Skeletal muscle cell (primary cell): ENCODE measurements around the gene AQP3.
"Not testable (repeated sequence)": the region's sequence is repeated elsewhere in the genome, so short reads cannot be mapped to it uniquely, and the experiment has no call there.

Experiments used
- DNase-seq: peaks from one replicate; pipeline ENCODE4 v3.0.0-alpha.2; 2010; ENCODE audit warnings: low read depth
- H3K4me3 ChIP-seq: 2 replicates; pipeline ENCODE4 v1.5.1; 2011; ENCODE audit warnings: low read depth, mild to moderate bottlenecking, control low read depth, low read length, moderate library complexity

The AQP3 gene

GRCh38 chr9:33446946-33447798, at the start of gene AQP3:
AQP3 (minus strand) TSS chr9:33447593; CDS start chr9:33447530, 63 bp downstream.
- DNase-seq, result peak; percentile 50
- H3K4me3 ChIP-seq, result peak within 1 kb of the TSS; percentile 48

GRCh38 chr9:33493819-33494218, 46.4 kb upstream of the AQP3 start:
- not testable (repeated sequence) for H3K4me3 ChIP-seq, DNase-seq

DNA sequence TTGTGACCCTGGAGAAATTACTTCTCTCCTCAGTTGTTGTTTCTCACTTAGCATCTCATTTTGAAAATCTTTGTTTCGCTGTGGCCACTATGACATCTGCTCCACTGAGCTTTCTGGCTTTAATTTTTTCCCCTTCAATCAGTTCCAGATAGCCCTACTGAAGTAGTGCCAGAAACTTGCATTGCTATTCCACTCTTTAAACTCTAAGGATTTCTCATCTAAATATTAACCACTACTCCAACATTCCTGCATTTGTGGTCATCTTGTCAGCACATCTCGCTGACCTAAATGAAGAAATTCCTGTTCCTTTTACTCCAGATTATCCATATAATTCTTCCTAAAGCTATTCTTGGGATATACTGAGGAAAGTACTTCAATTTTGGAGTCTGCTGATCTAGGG, 41.7 kb upstream of the AQP3 start:
- H3K4me3 ChIP-seq, result no peak overlapping the region
- DNase-seq, result no peak

GRCh38 chr9:33485312-33485711, 37.9 kb upstream of the AQP3 start:
- DNase-seq, result not testable (repeated sequence)

DNA sequence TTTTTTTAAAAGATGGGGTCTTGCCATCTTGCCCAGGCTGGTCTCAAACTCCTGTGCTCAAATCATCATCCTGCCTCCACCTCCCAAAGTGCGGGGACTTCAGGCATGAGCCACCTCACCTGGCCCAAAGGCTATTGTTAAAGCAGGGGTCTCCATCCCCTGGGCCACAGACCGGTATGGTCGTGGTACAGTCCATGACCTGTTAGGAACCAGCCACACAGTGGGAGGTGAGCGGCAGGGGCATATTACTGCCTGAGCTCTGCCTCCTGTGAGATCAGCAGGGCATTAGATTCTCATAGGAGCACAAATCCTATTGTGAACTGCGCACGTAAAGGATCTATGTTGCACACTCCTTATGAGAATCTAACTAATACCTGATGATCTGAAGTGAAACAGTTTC, 33.6 kb upstream of the AQP3 start:
- no peak for DNase-seq

More at GRCh38 chr9:33485312-33485711, 37.9 kb upstream of the AQP3 start:
- H3K4me3 ChIP-seq, result not testable (repeated sequence)

GRCh38 chr9:33480106-33480505, 32.7 kb upstream of the AQP3 start:
- no peak overlapping the region for H3K4me3 ChIP-seq
- no peak for DNase-seq

More for the DNA sequence above, 33.6 kb upstream of the AQP3 start:
- no peak overlapping the region for H3K4me3 ChIP-seq

DNA sequence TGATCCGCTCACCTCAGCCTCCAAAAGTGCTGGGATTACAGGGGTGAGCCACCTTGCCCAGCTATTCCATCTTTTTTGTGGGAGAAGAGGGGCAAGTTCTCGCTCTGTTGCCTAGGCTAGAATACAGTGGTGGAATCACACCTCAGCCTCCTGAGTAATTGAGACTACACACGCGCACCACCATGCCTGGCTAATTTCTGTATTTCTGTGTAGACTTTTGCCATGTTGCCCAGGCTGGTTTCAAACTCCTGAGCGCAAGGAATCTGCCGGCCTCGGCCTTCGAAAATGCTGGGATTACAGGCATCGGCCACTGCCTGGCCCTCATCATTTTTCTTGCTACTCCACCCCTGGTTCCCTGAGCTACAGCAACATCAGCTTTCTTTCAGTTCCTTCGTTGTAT, 29.1 kb upstream of the AQP3 start:
- no peak for DNase-seq

DNA sequence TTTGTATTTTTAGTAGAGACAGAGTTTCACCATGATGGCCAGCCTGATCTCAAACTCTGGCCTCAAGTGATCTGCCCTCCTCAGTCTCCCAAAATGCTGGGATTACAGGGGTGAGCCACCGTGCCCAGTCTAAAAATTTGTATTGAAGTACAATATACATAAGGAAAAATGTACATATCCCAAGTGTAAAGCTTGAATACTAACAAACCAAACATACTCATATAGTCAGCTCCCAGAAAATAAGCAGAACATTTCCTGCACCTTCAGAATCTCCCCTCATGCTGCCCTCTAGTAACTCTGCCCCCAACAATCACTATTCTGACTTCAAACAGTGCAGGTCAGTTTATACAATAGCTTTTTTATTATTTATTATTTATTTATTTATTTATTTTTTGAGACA, 28.0 kb upstream of the AQP3 start:
- no peak for DNase-seq
- H3K4me3 ChIP-seq, result no peak overlapping the region

More for the DNA sequence above, 29.1 kb upstream of the AQP3 start:
- no peak overlapping the region for H3K4me3 ChIP-seq

DNA sequence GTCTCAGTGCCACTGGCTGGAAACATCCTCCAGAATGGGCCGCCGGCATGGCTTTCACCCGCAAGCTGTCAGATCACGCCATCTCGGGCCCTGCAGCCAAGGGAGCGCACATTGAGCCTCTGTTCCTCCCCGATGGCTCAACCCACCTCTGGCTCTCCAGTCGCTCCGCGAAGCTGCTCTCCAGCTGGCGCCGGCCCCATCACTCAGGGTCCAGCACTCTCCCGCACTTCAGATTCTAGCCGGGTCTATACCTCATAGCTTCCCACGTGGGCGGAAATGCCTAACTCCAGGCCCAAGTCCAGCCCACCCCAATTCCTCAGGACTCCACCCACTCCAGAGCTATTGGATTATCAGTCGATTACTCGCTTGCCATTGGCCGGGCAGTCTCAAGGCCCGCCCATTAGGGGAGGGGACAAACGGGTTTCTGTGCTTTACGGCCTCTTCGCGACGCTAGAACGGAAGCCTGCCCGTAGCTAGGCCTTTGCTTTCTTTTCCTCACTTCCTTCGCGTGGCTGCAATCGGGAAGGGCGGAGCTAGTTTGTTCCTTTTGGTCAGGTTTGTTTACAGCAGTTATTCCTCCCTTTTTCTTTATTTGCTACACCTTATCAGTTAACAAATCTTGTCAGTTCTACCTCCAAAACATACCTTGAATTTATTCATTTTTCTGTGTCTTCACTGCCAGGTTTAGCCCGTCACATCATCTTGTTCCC, 26.4 kb upstream of the AQP3 start, which contains the start of gene NOL6:
Gene NOL6 (minus strand): TSS at position 282 of the 710 bp plus-strand sequence. CDS start 82 bp downstream, at position 200.
- peak within 1 kb of the TSS; percentile 99 for H3K4me3 ChIP-seq
- peak; percentile 97 for DNase-seq

GRCh38 chr9:33472881-33473615, 25.7 kb upstream of the AQP3 start:
- DNase-seq, result no peak
- H3K4me3 ChIP-seq, result peak overlapping the region; percentile 99

DNA sequence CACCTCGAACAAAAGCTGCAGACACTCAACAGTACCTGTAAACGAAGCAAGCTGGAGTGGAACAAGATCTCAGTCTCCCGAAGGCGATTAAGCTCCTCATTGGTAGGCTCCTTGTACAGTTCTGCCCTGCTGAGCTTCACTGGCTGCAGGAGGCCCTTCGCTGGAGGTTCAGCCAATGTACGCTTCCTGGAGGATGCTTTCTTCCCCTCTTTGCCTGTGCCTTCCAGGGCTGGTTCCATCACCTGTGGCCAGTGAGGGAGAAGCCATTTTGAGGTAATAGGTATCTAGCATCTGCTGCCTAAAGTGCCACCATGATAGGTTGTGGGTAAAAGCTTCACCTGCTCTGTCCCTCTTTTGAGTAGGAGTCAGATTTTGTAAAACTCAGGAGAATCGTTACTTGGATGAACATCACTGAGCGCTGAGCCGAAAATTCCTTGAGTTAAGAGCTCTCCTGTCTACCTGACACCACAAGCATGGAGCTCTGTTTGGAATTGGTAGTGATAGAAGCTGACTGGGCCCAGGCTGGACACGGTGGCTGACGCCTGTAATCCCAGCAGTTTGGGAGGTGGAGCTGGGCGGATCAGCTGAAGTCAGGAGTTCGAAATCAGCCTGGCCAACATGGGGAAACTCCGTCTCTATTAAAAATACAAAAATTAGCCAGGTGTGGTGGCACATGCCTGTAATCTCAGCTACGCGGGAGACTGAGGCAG, 24.9 kb upstream of the AQP3 start:
- DNase-seq, result no peak
- H3K4me3 ChIP-seq, result peak overlapping the region; percentile 99

DNA sequence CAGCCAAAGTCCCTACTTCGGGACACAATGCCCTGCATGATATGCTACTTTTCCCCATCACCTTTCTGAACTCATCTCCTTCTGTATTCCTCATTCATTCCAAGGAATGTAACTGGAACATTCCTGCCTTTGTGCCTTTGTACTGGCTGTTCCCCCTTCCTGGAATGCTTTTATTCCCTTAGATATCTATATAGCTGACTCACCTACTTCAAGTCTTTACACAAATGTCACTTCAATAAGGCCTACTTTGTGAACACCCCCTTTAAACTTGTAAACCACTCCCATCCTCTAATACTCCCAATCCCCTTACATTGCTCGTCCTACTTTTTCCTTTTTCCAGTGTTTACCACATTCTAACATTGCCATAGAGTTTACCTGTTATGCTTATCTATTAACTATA, 24.0 kb upstream of the AQP3 start:
- no peak for DNase-seq
- no peak overlapping the region for H3K4me3 ChIP-seq

- no peak overlapping the region for H3K4me3 ChIP-seq
- no peak for DNase-seq
These were observed 22.5 kb upstream of the AQP3 start for GRCh38 chr9:33469891-33470290.

DNA sequence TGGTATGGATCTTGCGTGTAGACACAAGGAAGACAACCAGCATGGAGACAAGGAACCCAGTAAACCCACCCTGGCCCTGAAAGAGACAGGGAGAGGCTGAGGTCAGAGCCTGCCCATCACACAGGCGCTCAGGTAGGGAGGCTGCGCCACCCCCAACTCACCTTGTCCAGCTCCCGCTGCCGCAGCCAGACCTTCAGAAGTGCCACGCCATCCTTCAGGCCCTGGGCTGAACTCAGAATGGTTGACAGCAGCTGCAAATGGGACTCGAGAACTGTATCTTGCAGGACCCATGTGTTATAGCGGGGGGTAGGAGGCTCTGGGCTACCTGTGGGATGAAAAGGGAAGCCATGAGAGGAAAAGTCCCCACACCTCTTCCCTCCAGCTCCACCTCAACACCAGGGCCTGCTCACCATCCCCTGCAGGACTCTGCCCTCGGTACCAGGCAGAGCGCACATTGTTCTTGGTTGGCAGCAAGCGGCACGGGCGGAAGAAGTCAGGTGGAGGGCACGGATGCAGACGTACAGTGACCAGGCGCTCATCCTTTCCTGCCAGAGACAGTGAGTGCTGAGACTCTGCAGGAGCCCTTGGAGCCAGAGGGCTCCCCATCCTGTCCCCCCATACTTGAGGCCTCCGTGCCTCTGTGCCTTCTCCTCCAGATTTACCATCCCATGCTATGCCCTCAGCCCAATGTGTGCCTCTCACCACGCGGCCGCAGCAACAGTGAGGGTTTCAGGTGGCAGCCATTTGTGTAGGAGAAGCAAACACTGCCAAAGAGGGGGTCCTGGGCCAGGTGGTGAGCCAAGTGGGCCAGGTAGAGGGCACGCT, 21.6 kb upstream of the AQP3 start:
- no peak overlapping the region for H3K4me3 ChIP-seq
- no peak for DNase-seq

- DNase-seq, result no peak
- no peak overlapping the region for H3K4me3 ChIP-seq
These were observed 20.9 kb upstream of the AQP3 start for GRCh38 chr9:33468215-33468730.

GRCh38 chr9:33467526-33467925, 20.1 kb upstream of the AQP3 start:
- no peak for DNase-seq

GRCh38 chr9:33466565-33467495, 19.4 kb upstream of the AQP3 start:
- H3K4me3 ChIP-seq, result no peak overlapping the region
- DNase-seq, result no peak

More at GRCh38 chr9:33467526-33467925, 20.1 kb upstream of the AQP3 start:
- no peak overlapping the region for H3K4me3 ChIP-seq
